ENCODE results near the gene SORCS1. TPM values are rescaled to one million over a fixed set of nuclear protein-coding genes. Genes with fewer than 3 reads are reported as not detected.

Gene SORCS1
- total RNA-seq, 1 donor from 2014 or later = 1.1 TPM

DNA sequence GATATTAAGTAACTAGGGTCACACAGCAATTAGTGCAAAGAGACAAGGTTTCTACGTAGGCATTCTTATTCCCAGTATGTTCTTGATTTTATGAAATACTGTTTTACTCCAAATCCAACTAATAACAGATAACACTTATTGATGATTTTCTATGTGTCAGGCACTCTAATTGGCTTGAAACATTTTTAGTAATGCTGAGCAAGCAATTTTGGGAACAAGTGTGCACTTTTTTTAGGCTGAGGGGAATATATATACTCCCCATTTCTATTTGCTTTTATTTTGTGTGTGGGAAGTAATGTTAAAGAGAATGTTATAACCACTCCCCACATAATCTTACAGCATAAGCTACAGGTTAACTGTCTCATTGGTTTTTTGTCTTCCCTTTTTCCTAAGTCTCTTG is 4.2 kb upstream of the SORCS1 start:
- H3K4me3 Mint-ChIP-seq (ENCODE audit: unreplicated experiment) = no peak overlapping the region

DNA sequence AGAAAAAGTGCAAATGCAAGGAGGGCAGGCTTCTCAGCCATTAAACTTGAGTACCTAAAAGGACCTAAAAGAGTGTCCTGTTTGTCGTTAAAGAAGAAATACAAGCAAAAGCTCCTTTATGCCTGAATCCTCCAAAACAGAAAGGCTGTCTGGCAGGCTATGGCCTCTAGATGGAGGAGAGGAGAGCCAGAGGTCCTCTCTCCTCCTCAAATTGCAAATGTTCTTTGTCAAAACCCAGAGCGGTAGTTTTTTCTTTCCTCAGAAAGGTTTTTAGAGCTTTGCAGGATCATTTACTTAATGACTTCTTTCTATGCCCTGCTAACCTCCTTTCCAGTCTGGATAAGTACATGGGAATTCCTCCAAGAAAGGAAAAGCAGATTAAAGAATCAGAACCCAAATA is 1.9 kb upstream of the SORCS1 start:
- Histone ChIP-seq H3K27ac (ENCODE audit: low read depth, low read length) (no peak overlapping the region), H2AFZ (ENCODE audit: low read depth, low read length) (no peak overlapping the region), H3K9me3 (ENCODE audit: insufficient read depth, low read depth, low read length) (no peaks in the 10 kb centered on the region), H3K27me3 (ENCODE audit: insufficient read depth, low read length) (peaks cover 18% of the 10 kb centered on the region), H3K4me3 (ENCODE audit: insufficient read depth, low read depth, low read length) (no peak overlapping the region), H3K79me2 (ENCODE audit: insufficient read depth, low read length) (no peaks in the 10 kb centered on the region), H4K20me1 (ENCODE audit: insufficient read depth, low read length) (no peaks in the 10 kb centered on the region), H3K36me3 (ENCODE audit: insufficient read depth, low read length) (no peaks in the 10 kb centered on the region), H3K4me1 (ENCODE audit: insufficient read depth, low read length) (no peaks in the 10 kb centered on the region), H3K9ac (ENCODE audit: low read length) (no peak overlapping the region), H3K4me2 (ENCODE audit: low read length) (no peak overlapping the region)
- no peak for TF ChIP-seq EZH2 (IDR thresholded peaks at IDR 0.05; ENCODE audit: insufficient read depth, low read length)
- TF ChIP-seq, protein P1, sequence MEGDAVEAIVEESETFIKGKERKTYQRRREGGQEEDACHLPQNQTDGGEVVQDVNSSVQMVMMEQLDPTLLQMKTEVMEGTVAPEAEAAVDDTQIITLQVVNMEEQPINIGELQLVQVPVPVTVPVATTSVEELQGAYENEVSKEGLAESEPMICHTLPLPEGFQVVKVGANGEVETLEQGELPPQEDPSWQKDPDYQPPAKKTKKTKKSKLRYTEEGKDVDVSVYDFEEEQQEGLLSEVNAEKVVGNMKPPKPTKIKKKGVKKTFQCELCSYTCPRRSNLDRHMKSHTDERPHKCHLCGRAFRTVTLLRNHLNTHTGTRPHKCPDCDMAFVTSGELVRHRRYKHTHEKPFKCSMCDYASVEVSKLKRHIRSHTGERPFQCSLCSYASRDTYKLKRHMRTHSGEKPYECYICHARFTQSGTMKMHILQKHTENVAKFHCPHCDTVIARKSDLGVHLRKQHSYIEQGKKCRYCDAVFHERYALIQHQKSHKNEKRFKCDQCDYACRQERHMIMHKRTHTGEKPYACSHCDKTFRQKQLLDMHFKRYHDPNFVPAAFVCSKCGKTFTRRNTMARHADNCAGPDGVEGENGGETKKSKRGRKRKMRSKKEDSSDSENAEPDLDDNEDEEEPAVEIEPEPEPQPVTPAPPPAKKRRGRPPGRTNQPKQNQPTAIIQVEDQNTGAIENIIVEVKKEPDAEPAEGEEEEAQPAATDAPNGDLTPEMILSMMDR (IDR thresholded peaks at IDR 0.05; ENCODE audit: insufficient read depth, low read depth, low read length) = no peak
- FAIRE-seq (no peak), DNase-seq (ENCODE audit: low read depth) (no peak)
- Mint-ChIP-seq H3K36me3 (ENCODE audit: low read depth, unreplicated experiment) (no peaks in the 10 kb centered on the region), H3K27ac (ENCODE audit: unreplicated experiment) (no peak overlapping the region), H3K4me3 (ENCODE audit: unreplicated experiment) (no peak overlapping the region), H3K4me1 (ENCODE audit: low read depth, unreplicated experiment) (no peaks in the 10 kb centered on the region), H3K27me3 (ENCODE audit: low read depth, unreplicated experiment) (peaks cover 33% of the 10 kb centered on the region), H3K9me3 (ENCODE audit: unreplicated experiment) (no peaks in the 10 kb centered on the region)

More for the DNA sequence above, 4.2 kb upstream of the SORCS1 start:
- no peaks in the 10 kb centered on the region for H3K4me1 ChIP-seq (ENCODE audit: insufficient read depth, low read length)
- H3K9ac ChIP-seq (ENCODE audit: low read length) = no peak overlapping the region
- no peaks in the 10 kb centered on the region for H4K20me1 ChIP-seq (ENCODE audit: insufficient read depth, low read length)
- no peaks in the 10 kb centered on the region for H3K9me3 ChIP-seq (ENCODE audit: insufficient read depth, low read depth, low read length)
- no peaks in the 10 kb centered on the region for H3K79me2 ChIP-seq (ENCODE audit: insufficient read depth, low read length)
- H3K27me3 ChIP-seq (ENCODE audit: insufficient read depth, low read length) = peaks cover 10% of the 10 kb centered on the region
- no peak overlapping the region for H3K27ac ChIP-seq (ENCODE audit: low read depth, low read length)
- H3K4me1 Mint-ChIP-seq (ENCODE audit: low read depth, unreplicated experiment) = no peaks in the 10 kb centered on the region
- H3K36me3 ChIP-seq (ENCODE audit: insufficient read depth, low read length) = no peaks in the 10 kb centered on the region
- H3K36me3 Mint-ChIP-seq (ENCODE audit: low read depth, unreplicated experiment) = no peaks in the 10 kb centered on the region
- no peak overlapping the region for H2AFZ ChIP-seq (ENCODE audit: low read depth, low read length)
- H3K4me2 ChIP-seq (ENCODE audit: low read length) = no peak overlapping the region
- no peak for TF ChIP-seq EZH2 (IDR thresholded peaks at IDR 0.05; ENCODE audit: insufficient read depth, low read length)
- TF ChIP-seq, protein P1 (IDR thresholded peaks at IDR 0.05; ENCODE audit: insufficient read depth, low read depth, low read length) = no peak
- DNase-seq (ENCODE audit: low read depth) (no peak), FAIRE-seq (no peak)
- H3K27me3 Mint-ChIP-seq (ENCODE audit: low read depth, unreplicated experiment) = peaks cover 21% of the 10 kb centered on the region
- no peak overlapping the region for H3K27ac Mint-ChIP-seq (ENCODE audit: unreplicated experiment)
- H3K4me3 ChIP-seq (ENCODE audit: insufficient read depth, low read depth, low read length) = no peak overlapping the region
- no peaks in the 10 kb centered on the region for H3K9me3 Mint-ChIP-seq (ENCODE audit: unreplicated experiment)

DNA sequence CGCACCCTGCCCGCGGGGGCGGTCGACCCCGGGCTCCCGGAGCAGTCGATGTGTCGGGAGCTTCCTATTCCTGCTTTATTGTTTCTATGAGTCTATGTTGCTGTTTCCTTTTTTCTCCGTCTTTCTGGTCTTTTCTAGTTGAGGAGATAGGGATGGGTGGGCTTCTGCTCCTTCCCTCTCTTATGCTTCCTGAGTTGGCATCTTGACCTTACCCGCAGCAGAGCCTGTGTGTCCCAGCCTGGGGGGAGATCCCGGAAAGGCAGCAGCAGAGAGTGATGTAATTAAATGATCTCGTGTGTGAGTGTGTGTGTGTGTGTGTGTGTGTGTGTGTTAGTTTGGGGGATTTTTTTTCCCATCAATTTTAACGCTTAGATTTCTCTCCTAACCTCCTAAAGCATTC is 486 bp upstream of the SORCS1 start:
- H3K27ac ChIP-seq (ENCODE audit: low read depth, low read length) = no peak overlapping the region
- H3K4me2 ChIP-seq (ENCODE audit: low read length) = peak overlapping the region; percentile 81
- H3K4me1 ChIP-seq (ENCODE audit: insufficient read depth, low read length) = no peaks in the 10 kb centered on the region
- no peaks in the 10 kb centered on the region for H3K36me3 ChIP-seq (ENCODE audit: insufficient read depth, low read length)
- Mint-ChIP-seq H3K36me3 (ENCODE audit: low read depth, unreplicated experiment) (no peaks in the 10 kb centered on the region), H3K9me3 (ENCODE audit: unreplicated experiment) (no peaks in the 10 kb centered on the region), H3K27me3 (ENCODE audit: low read depth, unreplicated experiment) (peaks cover 26% of the 10 kb centered on the region), H3K4me1 (ENCODE audit: low read depth, unreplicated experiment) (no peaks in the 10 kb centered on the region), H3K27ac (ENCODE audit: unreplicated experiment) (no peak overlapping the region), H3K4me3 (ENCODE audit: unreplicated experiment) (peak overlapping the region; percentile 86)
- no peak for FAIRE-seq
- H4K20me1 ChIP-seq (ENCODE audit: insufficient read depth, low read length) = no peaks in the 10 kb centered on the region
- no peaks in the 10 kb centered on the region for H3K79me2 ChIP-seq (ENCODE audit: insufficient read depth, low read length)
- no peak overlapping the region for H3K9ac ChIP-seq (ENCODE audit: low read length)
- no peak overlapping the region for H2AFZ ChIP-seq (ENCODE audit: low read depth, low read length)
- no peak for DNase-seq (ENCODE audit: low read depth)
- H3K27me3 ChIP-seq (ENCODE audit: insufficient read depth, low read length) = peaks cover 18% of the 10 kb centered on the region
- H3K4me3 ChIP-seq (ENCODE audit: insufficient read depth, low read depth, low read length) = peak overlapping the region; percentile 10
- TF ChIP-seq, protein P1 (IDR thresholded peaks at IDR 0.05; ENCODE audit: insufficient read depth, low read depth, low read length) = no peak
- TF ChIP-seq EZH2 (IDR thresholded peaks at IDR 0.05; ENCODE audit: insufficient read depth, low read length) = no peak
- no peaks in the 10 kb centered on the region for H3K9me3 ChIP-seq (ENCODE audit: insufficient read depth, low read depth, low read length)
